Testis (tissue), 2 donors: ENCODE data around the gene SLC6A17.

Source experiments
- POLR2A ChIP-seq: fragments of 450-650 bp; IDR thresholded peaks from one replicate; pipeline ENCODE4 v1.6.1; 2017; ENCODE audit warnings: antibody characterized with exemption, mild to moderate bottlenecking, moderate library complexity
- TF ChIP-seq, protein P1 (sequence below), 3 experiments: fragments of 450-650 bp in 2 of 3; fragments of 200-600 bp in 1 of 3; sonication (generic) in 1 of 3; IDR thresholded peaks; one replicate each; pipeline ENCODE4 v1.5.1; 2016 to 2019; ENCODE audit warnings: antibody characterized with exemption in 3 of 3, mild to moderate bottlenecking in 2 of 3, moderate library complexity in 1 of 3

- TF ChIP-seq, protein P1, sequence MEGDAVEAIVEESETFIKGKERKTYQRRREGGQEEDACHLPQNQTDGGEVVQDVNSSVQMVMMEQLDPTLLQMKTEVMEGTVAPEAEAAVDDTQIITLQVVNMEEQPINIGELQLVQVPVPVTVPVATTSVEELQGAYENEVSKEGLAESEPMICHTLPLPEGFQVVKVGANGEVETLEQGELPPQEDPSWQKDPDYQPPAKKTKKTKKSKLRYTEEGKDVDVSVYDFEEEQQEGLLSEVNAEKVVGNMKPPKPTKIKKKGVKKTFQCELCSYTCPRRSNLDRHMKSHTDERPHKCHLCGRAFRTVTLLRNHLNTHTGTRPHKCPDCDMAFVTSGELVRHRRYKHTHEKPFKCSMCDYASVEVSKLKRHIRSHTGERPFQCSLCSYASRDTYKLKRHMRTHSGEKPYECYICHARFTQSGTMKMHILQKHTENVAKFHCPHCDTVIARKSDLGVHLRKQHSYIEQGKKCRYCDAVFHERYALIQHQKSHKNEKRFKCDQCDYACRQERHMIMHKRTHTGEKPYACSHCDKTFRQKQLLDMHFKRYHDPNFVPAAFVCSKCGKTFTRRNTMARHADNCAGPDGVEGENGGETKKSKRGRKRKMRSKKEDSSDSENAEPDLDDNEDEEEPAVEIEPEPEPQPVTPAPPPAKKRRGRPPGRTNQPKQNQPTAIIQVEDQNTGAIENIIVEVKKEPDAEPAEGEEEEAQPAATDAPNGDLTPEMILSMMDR (IDR thresholded peaks at IDR 0.05): no peak
- no peak for TF ChIP-seq POLR2A
These were observed 34.2 kb downstream of the SLC6A17 start for GRCh38 chr1:110184446-110184845.
